HG02885 (cell line): ENCODE data around the gene AKAP8.
"Not testable (repeated sequence)": the region's sequence is repeated elsewhere in the genome, so short reads cannot be mapped to it uniquely, and the experiment has no call there.

Experiments
- ATAC-seq: cut with Tn5 transposase; IDR thresholded peaks from one replicate; pipeline ENCODE4 v1.9.1; 2021; ENCODE audit warnings: mild to moderate bottlenecking; ENCODE audit not compliant: unreplicated experiment, poor library complexity

Gene AKAP8

DNA sequence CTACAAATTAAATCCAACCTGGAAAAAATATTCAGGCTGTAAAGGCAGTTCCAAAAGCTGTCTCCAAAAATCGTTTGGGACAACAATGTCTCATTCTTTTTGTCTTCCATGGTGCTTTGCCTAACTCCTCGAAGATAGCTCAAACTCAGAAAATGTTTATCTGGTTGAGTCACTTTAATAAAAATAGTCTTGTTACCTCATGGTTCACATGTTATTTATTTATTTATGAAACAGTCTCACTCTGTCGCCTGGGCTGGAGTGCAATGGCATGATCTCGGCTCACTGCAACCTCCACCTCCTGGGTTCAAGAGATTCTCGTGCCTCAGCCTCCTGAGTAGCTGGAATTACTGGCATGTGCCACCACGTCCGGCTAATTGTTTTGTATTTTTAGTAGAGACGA, 42.4 kb downstream of the AKAP8 start:
- no peak for ATAC-seq

DNA sequence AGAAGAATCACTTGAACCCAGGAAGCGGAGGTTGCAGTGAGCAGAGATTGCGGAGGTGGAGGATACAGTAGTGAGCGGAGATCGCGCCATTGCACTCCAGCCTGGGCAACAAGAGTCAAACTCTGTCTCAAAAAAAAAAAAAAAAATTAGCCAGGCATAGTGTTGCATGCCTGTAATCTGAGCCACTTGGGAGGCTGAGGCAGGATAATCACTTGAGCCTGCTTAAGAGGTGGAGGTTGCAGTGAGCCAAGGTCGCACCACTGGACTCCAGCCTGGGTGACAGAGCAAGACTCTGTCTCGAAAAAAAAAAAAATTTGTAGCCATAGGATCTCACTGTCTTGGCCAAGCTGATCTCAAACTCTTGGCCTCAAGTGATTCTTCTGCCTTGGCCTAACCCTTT, 43.6 kb downstream of the AKAP8 start:
- not testable (repeated sequence) for ATAC-seq

DNA sequence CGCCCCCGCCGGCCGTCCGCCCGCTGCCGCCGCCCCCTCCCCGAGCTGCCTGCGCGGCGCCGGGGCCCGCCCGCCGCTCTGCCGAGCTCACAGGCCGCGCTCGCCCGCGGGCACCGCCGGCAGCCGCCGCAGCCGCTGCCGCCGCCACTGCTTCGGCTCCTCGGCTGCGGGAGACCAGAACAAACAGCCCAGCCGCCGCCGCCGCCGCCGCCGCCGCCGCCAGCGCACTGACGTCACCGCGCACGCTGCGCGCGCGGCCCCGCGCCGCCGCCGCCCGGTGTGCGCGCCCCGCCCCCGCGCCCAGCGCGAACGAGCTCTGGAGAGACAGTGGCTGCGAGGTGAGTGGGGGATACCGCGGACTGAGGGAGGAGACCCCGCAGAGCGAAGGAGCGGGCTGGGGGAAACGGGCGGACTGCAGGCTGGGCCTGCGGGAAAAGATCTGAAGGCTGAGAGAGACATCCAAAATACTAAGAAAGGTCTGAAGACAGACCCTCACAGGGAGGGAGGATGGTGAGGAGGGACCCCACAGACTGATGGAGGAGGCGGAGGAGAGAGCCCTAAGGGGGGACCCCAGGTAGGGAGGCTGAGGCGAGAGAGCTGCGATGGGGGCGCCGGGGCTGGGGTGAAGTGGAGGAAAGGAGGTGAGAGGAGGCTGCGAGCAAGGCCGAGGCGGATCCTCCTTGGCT, 47.1 kb downstream of the AKAP8 start, which contains the start of gene BRD4:
Gene BRD4 (minus strand): TSS at position 229 of the 686 bp plus-strand sequence. CDS start 59,440 bp downstream, outside the sequence.
- peak; percentile 59 for ATAC-seq

DNA sequence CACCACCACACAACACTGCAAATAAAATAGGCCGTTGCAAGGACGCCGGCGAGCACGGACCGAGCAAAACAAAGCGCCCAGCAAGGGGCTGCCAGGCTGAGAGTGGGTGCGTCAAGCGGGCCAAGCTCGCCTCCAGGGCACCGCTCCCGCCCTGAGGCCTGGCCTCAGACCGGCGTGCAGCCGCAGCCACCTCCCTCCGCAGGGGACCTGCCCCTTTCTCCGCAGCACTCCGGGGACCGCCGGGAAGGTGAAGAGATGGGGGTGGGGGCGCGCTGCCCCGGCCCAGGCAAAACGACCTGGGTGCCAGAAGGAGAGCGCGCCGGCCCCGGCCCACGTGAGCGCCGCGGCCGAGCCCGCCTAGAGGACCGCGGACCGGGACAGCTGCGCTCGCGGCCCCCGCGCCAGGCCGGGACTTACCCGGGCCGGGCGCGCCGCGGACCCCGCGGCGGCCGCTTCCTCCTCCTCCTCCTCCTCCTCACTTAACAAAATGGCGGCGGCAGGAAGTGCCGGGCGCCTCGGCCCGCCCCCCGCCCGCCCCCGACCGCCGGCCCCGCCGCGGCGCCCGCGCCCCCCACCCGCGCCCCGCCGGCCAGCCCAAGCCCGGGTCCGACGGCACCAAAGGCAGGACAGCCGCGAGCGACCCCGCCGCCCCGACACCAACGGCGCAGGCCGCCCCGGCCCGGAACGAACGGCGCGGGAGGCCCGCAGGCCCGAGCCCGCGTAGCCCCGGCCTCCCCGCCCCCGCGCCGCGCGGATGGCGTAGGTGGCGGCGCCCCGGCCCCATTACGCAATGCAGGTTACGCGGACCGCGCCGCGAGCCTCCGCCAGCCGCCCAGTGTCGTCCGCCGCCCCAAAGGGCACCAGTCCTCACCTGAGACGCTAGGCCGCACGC, 47.9 kb downstream of the AKAP8 start:
- peak; percentile 40 for ATAC-seq

DNA sequence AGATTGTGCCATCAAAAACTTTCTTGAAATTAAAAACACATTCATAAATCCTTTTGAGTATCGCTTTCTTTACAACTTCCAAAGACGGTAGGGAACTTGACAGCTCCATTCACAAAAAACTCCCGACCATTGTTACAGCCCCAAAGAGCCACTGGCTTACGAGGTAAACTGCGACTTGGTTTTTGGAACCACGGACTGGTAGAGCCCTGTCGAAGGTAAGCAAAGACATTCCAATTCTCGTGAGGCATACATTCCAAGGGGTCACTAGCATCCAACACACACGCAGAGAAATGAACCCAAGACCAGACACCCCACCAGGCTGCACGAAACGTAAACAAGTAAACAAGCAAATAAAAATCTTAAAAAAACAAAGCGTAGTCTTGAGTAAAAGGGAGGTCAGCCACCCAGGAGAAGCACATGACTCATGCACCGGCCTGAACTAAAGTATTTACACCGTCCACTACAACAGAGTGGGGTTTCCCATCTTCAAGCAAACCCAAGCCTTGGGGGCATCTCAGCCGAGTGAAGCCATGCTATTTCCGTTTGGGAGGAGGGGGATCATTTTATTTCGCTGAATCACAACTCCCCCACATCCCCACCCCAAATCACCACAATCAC, 48.7 kb downstream of the AKAP8 start:
- ATAC-seq, result no peak

DNA sequence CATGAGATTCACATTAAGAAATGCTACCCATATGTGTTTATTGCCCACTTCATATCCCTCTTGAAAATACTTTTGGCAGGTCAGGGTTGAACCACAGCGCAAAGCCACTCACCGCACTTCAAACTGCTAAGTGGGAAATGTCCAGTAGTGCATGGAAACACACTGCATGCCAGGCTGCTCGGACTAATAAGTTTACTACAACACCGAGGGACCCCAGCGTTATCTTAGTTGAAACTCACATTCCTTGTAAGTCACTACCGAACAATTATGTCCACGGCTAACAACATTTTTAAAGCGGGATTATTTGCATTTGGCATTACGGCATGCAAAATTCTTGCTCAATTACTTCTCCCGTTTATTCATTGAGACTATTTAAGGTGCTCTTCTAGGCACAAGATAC, 51.3 kb downstream of the AKAP8 start:
- no peak for ATAC-seq

DNA sequence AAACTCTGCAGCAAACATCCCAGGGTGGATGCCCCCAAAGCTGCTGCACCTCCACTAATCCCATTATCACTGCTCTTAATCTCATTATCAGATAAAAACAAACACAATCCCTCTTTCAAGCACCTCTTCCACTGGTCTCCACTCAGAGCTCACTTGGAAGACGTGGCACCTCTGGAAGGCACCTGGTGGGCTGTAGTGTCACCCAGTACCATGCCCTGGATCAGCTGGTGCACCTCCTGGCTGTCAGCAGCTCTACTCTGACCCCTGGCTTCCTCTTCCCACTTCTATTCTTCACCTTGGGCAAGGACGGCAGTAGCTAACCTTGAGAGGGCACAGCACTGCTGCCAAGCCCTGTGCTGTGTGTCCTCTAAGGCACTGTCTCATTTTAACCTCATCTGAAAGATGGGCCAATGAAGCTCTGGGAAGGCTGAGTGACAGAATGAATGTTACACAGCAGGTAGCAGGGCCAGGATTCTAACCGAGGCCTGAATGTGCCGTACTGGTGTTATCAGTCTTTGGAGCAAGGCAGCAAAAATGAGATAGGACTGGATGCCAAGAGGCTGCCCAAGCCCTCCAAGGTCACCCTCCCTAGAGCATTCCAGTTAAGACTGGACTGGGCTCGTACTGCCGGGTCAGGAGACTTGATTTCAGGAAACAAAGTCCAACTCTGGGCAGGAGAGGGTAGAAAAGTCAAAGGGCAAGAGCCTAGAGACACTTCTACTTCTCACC, 54.6 kb downstream of the AKAP8 start:
- no peak for ATAC-seq

DNA sequence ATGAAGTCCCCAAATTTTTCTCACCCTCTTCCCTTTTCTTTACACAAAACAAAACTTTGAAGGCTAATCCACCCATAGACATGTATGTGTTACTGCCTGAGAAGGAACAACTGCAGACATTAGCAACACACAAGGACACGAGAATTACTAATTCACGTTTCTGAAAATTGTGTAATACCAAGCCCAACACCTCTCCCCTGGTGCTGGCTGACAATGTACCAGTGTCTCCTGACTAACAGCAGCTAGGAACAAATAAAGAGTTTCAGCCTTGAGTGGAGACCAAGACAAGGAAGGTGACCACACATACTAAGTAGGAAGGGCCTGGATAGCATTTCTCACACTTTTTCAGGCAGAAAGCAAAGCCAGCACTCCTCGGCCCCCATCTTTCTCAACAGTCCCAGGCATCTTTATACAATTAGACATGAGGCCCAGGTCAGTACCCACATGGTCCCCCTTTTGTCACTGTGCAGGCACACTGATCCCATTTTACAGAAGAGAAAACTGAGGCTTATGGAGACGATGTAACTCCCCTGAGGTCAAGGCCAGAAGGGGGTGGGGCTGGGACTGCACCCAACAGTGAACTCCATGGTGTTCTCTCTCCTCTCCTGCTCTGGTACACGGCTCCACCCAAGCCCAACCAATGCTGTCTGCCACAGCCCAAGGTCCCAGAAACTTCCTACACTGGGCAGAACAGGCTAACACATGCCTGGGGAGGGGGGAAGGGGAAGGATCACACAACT, 55.9 kb downstream of the AKAP8 start:
- ATAC-seq, result no peak

DNA sequence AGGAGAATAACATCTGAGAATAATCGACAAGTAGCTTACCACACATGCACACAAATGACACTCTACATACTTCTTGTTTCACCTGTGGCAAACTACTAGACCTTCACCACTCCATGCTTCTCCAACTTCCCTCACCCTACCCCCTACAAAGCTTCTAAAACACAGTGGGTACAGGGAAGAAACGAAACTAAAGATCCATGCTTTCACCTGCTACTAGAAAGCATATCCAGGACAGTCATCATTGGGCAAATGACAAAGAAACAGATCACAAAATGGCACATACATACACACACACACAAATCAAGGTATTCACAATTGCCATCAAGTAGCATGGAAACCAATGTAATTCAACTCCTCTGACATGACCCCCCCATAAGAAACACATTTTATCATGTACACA, 57.8 kb downstream of the AKAP8 start:
- no peak for ATAC-seq

DNA sequence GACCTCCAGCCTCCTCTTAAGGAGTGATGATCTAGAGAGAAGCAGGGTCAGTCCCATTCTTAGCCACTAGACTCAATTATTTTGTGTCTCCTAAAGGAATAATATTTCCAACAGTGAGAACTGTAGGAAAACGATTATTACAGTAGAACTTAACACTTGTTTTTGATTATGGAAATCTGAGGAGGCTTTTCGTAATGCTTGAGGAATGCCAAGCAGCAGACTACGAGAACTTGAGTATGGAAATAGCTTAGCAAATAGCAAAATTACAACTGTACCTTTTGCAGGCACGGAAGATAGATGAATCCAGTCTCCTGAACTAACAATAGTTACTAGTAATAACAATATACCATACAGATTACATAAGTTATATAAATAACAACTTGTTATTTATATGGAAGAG, 59.5 kb downstream of the AKAP8 start:
- ATAC-seq, result no peak

DNA sequence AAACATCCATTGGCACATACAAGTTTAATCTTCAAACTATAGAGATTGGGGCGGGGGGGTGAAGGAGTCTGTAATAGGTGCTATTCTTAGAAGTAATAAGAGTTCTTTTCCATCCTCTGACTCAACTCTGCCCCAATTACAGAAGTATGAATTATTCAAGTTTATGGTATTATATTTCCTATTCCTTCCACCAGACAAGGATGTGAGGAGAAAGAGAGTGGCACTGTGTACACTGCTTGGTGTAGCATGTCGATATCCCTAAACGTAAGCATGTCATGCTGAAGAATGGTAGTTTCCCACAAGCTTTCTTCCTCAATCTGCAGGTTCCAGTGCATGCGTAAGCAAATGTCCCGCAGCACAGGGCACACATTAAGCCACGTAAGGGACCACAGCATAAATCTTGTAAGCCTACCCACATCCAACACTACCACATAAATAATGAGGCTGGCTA, 61.3 kb downstream of the AKAP8 start:
- ATAC-seq, result no peak

DNA sequence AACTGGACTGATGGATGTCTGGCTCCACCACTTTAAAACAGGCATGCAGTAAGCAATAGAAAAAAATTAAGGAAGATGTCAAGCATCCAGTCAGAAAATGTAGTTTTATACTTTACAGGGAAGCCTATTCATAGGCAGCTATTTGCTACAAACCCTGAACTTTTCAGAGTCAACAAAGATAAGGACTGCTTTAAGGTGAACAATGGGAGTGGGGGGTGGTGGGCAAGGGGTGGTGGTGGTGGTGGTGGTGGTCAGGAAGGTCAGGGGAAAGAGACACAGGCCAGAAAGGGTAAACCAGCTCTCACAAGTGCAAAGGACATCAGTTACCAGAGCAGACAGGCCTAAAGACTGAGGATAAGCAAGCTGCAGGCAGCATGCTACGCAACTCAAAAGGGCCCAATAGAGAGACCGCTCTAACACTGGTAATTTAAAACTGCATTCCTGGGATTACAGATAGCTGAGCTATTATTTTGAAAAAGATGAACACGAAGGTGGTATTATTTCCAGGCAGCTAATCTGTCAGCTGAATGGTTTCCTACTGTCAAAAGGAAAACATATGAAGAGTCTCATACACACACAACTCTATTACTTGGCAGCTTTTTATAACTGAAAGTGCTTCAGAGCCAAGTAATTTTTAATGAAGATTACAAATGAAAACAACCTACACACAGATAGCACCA, 62.1 kb downstream of the AKAP8 start:
- no peak for ATAC-seq

DNA sequence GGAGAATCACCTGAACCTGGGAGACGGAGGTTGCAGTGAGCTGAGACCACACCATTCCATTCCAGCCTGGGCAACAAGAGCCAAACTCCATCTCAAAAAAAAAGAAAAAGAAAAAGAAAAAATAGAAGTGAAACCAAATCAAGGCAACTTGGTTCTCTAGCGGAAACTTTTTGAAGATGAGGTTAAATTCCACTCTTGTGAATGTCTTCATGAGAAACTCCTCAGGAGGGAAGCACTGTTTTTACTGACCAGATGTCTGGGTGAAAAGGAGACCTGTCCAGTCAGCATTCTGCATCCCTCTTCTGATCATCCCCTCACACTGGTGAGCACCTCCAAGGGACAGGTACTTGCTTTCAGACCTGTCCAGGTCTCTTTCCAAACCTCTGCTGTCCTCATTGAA, 63.1 kb downstream of the AKAP8 start:
- no peak for ATAC-seq

DNA sequence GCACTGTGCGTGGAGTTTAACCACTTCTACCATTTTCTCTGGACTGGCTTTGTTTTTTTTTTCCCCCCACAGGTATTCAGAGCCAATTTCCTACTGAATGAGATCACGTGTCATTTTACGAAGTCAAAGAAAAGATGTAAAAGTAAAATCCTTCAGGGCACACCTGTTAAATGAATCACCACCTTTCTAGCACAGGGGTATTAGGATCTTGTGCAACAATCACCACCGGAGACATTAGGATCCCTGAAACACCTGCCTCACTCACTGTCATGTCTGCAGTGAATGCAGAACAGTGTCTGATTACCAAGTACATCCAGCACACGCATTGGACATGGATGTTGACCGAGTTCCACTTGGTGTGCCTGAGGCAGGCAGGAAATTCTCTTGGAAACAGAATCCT, 64.5 kb downstream of the AKAP8 start:
- ATAC-seq, result no peak

DNA sequence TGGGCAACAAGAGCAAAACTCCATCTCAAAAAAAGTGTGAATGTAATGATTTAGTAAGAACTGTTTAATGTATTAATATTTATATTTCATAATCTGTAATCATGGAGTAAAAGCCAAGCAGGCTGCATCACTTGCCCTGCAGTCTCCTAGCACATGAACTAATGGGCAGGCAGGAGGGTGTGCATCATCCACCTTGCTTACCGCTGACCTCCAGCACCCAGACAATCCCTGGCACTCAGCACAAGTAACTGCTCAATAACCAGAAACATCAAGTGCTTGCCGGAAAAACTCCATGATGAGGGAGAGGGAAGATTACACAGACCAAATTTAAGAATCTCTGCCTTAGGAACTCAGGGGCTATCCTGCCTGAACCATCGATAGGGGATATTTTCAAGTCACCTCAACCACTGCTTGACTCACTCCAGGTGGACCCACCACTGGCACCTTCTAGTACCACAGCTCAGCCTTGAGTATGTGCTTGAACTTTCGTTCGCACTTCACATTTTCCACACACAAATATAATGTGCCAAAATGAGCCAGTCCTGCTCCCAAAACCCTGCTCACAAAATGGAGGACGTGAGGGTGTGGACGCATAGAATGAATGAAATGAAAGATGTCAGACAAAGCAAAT, 65.8 kb downstream of the AKAP8 start:
- ATAC-seq, result no peak

DNA sequence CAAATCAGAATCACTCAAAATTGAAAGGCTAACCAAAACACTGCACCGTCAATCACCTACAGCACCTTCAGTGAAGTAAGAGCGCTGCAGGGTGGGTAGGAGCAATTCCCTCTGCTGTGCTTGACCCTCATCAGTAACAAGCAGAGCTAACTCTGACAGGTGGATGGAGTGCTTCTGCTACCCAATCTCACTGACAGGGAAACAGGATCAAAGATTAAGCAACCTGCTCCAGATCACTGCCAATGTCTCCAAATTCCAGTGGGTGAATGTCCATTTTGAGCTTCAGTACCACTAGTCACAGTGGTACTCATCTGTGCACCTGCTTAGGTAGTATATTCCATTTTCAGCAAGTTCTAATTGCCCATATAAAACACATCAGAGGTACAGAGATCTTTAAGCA, 72.4 kb downstream of the AKAP8 start:
- ATAC-seq, result no peak

DNA sequence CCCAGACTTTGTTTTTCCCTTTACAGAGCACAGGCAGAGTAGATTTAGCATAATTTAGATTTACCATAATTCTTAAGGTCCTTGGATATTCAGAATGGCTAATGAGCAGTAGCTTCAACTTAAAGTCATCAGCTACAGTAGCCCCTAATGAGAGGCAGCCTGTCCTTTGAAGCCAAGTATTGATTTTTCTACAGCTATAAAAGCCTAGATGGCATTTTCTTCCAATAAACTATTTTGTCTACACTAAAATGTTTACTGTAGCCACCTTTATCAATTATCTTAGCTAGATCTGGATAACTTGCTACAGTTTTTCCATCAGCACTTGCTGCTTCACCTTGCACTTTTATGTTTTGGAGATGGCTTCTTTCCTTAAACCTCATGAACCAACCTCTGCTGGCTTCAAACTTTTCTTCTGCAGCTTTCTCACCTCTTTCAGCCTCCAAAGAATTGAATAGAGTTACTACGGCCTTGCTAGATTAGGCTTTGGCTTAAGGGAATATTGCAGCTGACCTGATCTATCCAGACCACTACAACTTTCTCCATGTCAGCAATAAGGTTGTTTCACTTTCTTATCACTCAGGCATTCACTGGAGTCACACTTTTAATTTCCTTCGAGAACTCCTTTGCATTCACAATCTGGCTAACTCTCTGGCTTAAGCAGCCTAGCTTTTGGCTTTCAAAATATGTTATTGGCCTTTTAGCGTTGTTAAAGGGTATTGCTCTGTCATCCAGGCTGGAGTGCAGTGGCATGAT, 73.8 kb downstream of the AKAP8 start:
- no peak for ATAC-seq

DNA sequence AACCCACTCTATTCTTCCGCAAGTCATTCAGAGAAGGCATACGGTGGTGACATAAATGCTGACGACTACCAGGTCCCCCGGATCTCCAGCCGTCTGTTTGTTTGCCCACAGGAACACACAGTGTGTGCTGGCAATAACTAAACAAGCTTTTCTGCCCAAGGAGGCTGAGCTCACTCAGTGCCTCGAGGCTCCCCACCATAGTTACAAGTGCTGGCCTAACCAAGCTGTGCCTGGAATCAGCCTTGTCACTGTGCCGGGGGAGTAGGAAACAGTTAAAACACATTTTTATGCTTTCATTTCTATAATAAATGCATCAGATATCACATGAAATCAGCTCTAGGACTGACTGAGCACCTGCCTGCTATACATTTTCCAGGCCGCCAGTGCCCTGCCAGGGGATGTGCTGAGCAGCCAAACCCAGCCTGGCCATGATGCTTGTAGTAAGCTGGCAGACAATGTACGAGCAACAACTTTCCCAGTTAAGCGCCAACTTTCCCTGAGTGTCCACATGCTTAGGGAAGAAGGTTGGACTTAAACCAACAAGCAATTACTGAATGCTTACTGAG, 75.4 kb downstream of the AKAP8 start:
- no peak for ATAC-seq
